ENCODE measurements around the gene RARRES1. TPM values are rescaled to one million over a fixed set of nuclear protein-coding genes. Genes with fewer than 3 reads are reported as not detected.

RARRES1 gene
- total RNA-seq, 1 experiment from 2014 or later: 1.3 TPM

DNA sequence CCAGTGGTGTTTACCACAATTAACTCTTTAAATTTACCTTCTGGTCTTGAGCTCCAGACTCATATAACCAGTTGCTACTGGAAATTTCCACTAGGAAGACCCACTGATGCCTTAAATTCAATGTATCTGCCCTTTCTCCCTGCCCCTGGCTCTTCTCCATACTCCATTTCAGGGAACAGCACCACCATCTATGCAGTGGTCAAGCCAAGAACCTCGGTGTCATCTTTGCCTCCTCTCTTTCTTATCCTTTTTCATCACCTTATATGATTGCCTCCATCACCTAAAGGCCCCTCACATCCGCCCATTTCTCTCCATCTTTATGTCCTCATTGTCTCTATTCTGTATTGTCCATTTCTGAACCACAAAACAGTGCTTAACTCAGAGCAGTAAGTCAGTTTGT lies 48.9 kb upstream of the RARRES1 start:
- Histone ChIP-seq H3K4me1 (ENCODE audit: control insufficient read depth, insufficient read depth, low read length) (no peaks in the 10 kb centered on the region; the same call in 1 of the 2 replicates), H3K27ac (ENCODE audit: low read length) (peak overlapping the region; percentile 36), H3K9me3 (ENCODE audit: control insufficient read depth, insufficient read depth, low read depth, low read length) (peaks cover 5% of the 10 kb centered on the region; the same call in 1 of the 2 replicates), H3K36me3 (ENCODE audit: control insufficient read depth, insufficient read depth, low read length) (no peaks in the 10 kb centered on the region), H3K27me3 (ENCODE audit: control insufficient read depth, insufficient read depth, low read length) (no peaks in the 10 kb centered on the region), H3K4me3 (ENCODE audit: low read depth in 2 of 2, low read length in 2 of 2) (no peak overlapping the region)
- intact Hi-C loops (cut with micrococcal nuclease; ENCODE audit: unreplicated experiment) (no loop called here), in situ Hi-C loops (cut with HindIII; ENCODE audit: low pct_unique_long_range_greater_than_20kb, low sequenced_read_pairs) (no loop called here)
- DNase-seq (ENCODE audit: low read depth, low spot score) (no peak), ATAC-seq (no peak)
- no TSS peak for BruUV-seq (replicated peaks)
- ChIA-PET CTCF (no interaction called here), POLR2A (no interaction called here)
- TF ChIP-seq TCF7L2 (IDR thresholded peaks at IDR 0.05; ENCODE audit: low read depth, low read length): no peak
- TF ChIP-seq, protein P1, sequence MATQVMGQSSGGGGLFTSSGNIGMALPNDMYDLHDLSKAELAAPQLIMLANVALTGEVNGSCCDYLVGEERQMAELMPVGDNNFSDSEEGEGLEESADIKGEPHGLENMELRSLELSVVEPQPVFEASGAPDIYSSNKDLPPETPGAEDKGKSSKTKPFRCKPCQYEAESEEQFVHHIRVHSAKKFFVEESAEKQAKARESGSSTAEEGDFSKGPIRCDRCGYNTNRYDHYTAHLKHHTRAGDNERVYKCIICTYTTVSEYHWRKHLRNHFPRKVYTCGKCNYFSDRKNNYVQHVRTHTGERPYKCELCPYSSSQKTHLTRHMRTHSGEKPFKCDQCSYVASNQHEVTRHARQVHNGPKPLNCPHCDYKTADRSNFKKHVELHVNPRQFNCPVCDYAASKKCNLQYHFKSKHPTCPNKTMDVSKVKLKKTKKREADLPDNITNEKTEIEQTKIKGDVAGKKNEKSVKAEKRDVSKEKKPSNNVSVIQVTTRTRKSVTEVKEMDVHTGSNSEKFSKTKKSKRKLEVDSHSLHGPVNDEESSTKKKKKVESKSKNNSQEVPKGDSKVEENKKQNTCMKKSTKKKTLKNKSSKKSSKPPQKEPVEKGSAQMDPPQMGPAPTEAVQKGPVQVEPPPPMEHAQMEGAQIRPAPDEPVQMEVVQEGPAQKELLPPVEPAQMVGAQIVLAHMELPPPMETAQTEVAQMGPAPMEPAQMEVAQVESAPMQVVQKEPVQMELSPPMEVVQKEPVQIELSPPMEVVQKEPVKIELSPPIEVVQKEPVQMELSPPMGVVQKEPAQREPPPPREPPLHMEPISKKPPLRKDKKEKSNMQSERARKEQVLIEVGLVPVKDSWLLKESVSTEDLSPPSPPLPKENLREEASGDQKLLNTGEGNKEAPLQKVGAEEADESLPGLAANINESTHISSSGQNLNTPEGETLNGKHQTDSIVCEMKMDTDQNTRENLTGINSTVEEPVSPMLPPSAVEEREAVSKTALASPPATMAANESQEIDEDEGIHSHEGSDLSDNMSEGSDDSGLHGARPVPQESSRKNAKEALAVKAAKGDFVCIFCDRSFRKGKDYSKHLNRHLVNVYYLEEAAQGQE (IDR thresholded peaks at IDR 0.05; ENCODE audit: insufficient read depth in 1 of 2, low read depth in 2 of 2, low read length in 1 of 2): no peak
- TF ChIP-seq, protein P2, sequence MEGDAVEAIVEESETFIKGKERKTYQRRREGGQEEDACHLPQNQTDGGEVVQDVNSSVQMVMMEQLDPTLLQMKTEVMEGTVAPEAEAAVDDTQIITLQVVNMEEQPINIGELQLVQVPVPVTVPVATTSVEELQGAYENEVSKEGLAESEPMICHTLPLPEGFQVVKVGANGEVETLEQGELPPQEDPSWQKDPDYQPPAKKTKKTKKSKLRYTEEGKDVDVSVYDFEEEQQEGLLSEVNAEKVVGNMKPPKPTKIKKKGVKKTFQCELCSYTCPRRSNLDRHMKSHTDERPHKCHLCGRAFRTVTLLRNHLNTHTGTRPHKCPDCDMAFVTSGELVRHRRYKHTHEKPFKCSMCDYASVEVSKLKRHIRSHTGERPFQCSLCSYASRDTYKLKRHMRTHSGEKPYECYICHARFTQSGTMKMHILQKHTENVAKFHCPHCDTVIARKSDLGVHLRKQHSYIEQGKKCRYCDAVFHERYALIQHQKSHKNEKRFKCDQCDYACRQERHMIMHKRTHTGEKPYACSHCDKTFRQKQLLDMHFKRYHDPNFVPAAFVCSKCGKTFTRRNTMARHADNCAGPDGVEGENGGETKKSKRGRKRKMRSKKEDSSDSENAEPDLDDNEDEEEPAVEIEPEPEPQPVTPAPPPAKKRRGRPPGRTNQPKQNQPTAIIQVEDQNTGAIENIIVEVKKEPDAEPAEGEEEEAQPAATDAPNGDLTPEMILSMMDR (IDR thresholded peaks at IDR 0.05): peak; percentile 20

DNA sequence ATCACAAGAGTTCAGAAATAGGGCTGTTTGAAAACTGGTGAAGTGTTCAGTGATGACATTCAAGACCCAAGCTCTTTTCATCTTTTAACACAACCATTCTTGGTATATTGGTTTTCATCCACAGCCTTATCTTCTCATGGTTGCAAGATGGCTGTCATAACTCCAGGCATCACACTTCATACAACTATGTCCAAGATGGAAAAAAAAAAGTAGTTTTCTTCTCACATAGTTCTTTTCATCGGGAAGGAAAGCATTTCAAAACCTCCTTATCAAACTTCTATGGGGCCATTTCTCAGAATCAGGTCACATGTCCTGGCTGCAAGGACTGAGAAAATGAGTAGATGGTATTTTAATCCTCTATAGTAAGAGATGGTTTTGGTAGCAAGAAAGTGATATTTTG lies 48.5 kb upstream of the RARRES1 start:
- in situ Hi-C loops (cut with HindIII; ENCODE audit: low pct_unique_long_range_greater_than_20kb, low sequenced_read_pairs): no loop called here
- no peak for TF ChIP-seq TCF7L2 (IDR thresholded peaks at IDR 0.05; ENCODE audit: low read depth, low read length)
- TF ChIP-seq, protein P1 (IDR thresholded peaks at IDR 0.05; ENCODE audit: insufficient read depth in 1 of 2, low read depth in 2 of 2, low read length in 1 of 2): no peak
- TF ChIP-seq SIN3A (IDR thresholded peaks at IDR 0.05; ENCODE audit: borderline replicate concordance, insufficient read depth, low read depth, low read length): no peak
- no peak for TF ChIP-seq POLR2AphosphoS5 (IDR thresholded peaks at IDR 0.05; ENCODE audit: low read depth, low read length)
- TF ChIP-seq, protein P2 (IDR thresholded peaks at IDR 0.05): no peak
- CTCF ChIA-PET: no interaction called here
- Histone ChIP-seq H3K4me1 (ENCODE audit: control insufficient read depth, insufficient read depth, low read length) (no peaks in the 10 kb centered on the region; the same call in 1 of the 2 replicates), H3K9me3 (ENCODE audit: control insufficient read depth, insufficient read depth, low read depth, low read length) (peaks cover under 1% of the 10 kb centered on the region; the same call in 1 of the 2 replicates), H3K36me3 (ENCODE audit: control insufficient read depth, insufficient read depth, low read length) (no peaks in the 10 kb centered on the region), H3K27me3 (ENCODE audit: control insufficient read depth, insufficient read depth, low read length) (no peaks in the 10 kb centered on the region), H3K4me3 (ENCODE audit: low read depth in 2 of 2, low read length in 2 of 2) (no peak overlapping the region), H3K27ac (ENCODE audit: low read length) (peak overlapping the region; percentile 36; the same call in 1 of the 2 replicates)
- BruUV-seq (replicated peaks): no TSS peak
- intact Hi-C loops (cut with micrococcal nuclease; ENCODE audit: unreplicated experiment): no loop called here
- ATAC-seq: no peak
- POLR2A ChIA-PET: no interaction called here
- no peak for DNase-seq (ENCODE audit: low read depth, low spot score)
